H1 (cell line): ENCODE data around the gene RBM20. TPM values are rescaled to one million over a fixed set of nuclear protein-coding genes. Genes with fewer than 3 reads are reported as not detected.

Experiments used
- HDAC2 ChIP-seq, 2 experiments: fragments of 300-600 bp in 1 of 2; sonication (generic) in 1 of 2; IDR thresholded peaks; 2 replicates each; pipeline ENCODE4 v1.6.1; 2011 to 2012; ENCODE audit warnings: low read depth in 2 of 2, low read length in 2 of 2, mild to moderate bottlenecking in 2 of 2, moderate library complexity in 2 of 2, borderline replicate concordance in 1 of 2, inconsistent platforms in 1 of 2
- MAFK ChIP-seq: IDR thresholded peaks from 2 replicates; pipeline ENCODE4 v1.6.1; 2012; ENCODE audit warnings: low read depth, mild to moderate bottlenecking, improper control_type of control experiment, low read length
- PHF8 ChIP-seq: fragments of 200-600 bp; sonication (generic); conservative IDR thresholded peaks from 2 replicates; pipeline ENCODE4 v1.7.1; 2012; ENCODE audit warnings: low read depth, mild to moderate bottlenecking, inconsistent platforms, low read length, moderate library complexity
- polyA plus RNA-seq, 7 experiments: library from polyadenylated mRNA; depleted of rRNA in 3 of 7; stranded (reverse) in 5 of 7; unstranded in 2 of 7; fragments of >200 nt in 5 of 7; fragments of 200-250 nt in 2 of 7; gene quantifications; 1 replicate in 5 of 7; 2 replicates in 1 of 7; 4 replicates in 1 of 7; pipeline versions ENCODE4 v1.2.1 to v1.2.3, GENCODE V29; 2011 to 2013; ENCODE audit warnings: missing spikeins in 2 of 7, mixed read lengths in 2 of 7
- total RNA-seq: library from RNA; stranded (reverse); fragmentation: NEBNext Ultra II Directional; extraction: Animal tissue kit (Norgen Biotek cat#: 25700); gene quantifications from 2 replicates; pipeline ENCODE4 v1.2.1, GENCODE V29; 2021
- TF ChIP-seq, protein P1 (sequence below): fragments of 300-600 bp; sonication (generic); IDR thresholded peaks from 2 replicates; pipeline ENCODE4 v1.7.1; 2012; ENCODE audit warnings: low read length, moderate library complexity, mild to moderate bottlenecking, inconsistent platforms; ENCODE audit not compliant: insufficient replicate concordance

Gene RBM20
- total and polyA plus RNA-seq, 2 of the 8 experiments (the other 6 are each of a cell fraction or from before 2014, with no cell fraction given): 0.05 to 0.63 TPM

DNA sequence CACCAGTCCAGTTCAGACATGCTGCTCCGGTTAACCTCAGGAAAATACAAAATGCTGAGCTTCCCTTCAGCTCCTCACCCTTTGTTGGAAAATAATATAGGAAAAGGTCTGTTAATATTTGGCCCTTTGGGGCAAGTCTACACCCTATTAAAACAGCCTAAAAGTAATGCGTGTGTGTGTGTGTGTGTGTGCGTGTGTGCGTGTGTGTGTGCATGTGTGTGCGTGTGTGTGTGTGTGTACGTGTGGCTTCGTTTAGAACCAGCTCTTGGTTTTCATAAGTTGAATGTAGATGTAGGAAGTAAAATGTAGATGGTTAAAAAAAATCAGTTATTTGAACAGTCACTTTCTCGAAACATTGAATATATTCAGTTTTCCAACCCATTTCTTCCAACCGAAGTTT is 166.5 kb downstream of the RBM20 start (continued):
- TF ChIP-seq, protein P1, sequence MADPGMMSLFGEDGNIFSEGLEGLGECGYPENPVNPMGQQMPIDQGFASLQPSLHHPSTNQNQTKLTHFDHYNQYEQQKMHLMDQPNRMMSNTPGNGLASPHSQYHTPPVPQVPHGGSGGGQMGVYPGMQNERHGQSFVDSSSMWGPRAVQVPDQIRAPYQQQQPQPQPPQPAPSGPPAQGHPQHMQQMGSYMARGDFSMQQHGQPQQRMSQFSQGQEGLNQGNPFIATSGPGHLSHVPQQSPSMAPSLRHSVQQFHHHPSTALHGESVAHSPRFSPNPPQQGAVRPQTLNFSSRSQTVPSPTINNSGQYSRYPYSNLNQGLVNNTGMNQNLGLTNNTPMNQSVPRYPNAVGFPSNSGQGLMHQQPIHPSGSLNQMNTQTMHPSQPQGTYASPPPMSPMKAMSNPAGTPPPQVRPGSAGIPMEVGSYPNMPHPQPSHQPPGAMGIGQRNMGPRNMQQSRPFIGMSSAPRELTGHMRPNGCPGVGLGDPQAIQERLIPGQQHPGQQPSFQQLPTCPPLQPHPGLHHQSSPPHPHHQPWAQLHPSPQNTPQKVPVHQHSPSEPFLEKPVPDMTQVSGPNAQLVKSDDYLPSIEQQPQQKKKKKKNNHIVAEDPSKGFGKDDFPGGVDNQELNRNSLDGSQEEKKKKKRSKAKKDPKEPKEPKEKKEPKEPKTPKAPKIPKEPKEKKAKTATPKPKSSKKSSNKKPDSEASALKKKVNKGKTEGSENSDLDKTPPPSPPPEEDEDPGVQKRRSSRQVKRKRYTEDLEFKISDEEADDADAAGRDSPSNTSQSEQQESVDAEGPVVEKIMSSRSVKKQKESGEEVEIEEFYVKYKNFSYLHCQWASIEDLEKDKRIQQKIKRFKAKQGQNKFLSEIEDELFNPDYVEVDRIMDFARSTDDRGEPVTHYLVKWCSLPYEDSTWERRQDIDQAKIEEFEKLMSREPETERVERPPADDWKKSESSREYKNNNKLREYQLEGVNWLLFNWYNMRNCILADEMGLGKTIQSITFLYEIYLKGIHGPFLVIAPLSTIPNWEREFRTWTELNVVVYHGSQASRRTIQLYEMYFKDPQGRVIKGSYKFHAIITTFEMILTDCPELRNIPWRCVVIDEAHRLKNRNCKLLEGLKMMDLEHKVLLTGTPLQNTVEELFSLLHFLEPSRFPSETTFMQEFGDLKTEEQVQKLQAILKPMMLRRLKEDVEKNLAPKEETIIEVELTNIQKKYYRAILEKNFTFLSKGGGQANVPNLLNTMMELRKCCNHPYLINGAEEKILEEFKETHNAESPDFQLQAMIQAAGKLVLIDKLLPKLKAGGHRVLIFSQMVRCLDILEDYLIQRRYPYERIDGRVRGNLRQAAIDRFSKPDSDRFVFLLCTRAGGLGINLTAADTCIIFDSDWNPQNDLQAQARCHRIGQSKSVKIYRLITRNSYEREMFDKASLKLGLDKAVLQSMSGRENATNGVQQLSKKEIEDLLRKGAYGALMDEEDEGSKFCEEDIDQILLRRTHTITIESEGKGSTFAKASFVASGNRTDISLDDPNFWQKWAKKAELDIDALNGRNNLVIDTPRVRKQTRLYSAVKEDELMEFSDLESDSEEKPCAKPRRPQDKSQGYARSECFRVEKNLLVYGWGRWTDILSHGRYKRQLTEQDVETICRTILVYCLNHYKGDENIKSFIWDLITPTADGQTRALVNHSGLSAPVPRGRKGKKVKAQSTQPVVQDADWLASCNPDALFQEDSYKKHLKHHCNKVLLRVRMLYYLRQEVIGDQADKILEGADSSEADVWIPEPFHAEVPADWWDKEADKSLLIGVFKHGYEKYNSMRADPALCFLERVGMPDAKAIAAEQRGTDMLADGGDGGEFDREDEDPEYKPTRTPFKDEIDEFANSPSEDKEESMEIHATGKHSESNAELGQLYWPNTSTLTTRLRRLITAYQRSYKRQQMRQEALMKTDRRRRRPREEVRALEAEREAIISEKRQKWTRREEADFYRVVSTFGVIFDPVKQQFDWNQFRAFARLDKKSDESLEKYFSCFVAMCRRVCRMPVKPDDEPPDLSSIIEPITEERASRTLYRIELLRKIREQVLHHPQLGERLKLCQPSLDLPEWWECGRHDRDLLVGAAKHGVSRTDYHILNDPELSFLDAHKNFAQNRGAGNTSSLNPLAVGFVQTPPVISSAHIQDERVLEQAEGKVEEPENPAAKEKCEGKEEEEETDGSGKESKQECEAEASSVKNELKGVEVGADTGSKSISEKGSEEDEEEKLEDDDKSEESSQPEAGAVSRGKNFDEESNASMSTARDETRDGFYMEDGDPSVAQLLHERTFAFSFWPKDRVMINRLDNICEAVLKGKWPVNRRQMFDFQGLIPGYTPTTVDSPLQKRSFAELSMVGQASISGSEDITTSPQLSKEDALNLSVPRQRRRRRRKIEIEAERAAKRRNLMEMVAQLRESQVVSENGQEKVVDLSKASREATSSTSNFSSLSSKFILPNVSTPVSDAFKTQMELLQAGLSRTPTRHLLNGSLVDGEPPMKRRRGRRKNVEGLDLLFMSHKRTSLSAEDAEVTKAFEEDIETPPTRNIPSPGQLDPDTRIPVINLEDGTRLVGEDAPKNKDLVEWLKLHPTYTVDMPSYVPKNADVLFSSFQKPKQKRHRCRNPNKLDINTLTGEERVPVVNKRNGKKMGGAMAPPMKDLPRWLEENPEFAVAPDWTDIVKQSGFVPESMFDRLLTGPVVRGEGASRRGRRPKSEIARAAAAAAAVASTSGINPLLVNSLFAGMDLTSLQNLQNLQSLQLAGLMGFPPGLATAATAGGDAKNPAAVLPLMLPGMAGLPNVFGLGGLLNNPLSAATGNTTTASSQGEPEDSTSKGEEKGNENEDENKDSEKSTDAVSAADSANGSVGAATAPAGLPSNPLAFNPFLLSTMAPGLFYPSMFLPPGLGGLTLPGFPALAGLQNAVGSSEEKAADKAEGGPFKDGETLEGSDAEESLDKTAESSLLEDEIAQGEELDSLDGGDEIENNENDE: no peak
- TF ChIP-seq MAFK: no peak
- no peak for TF ChIP-seq PHF8
- no peak for TF ChIP-seq HDAC2 (IDR thresholded peaks at IDR 0.05; ENCODE audit: borderline replicate concordance in 1 of 2, low read depth in 2 of 2, low read length in 2 of 2)
- TF ChIP-seq, all 59 proteins: peak for 0
